ENCODE results near the gene CYSTM1.
"Not testable (repeated sequence)": the region's sequence is repeated elsewhere in the genome, so short reads cannot be mapped to it uniquely, and the experiment has no call there.

The CYSTM1 gene

DNA sequence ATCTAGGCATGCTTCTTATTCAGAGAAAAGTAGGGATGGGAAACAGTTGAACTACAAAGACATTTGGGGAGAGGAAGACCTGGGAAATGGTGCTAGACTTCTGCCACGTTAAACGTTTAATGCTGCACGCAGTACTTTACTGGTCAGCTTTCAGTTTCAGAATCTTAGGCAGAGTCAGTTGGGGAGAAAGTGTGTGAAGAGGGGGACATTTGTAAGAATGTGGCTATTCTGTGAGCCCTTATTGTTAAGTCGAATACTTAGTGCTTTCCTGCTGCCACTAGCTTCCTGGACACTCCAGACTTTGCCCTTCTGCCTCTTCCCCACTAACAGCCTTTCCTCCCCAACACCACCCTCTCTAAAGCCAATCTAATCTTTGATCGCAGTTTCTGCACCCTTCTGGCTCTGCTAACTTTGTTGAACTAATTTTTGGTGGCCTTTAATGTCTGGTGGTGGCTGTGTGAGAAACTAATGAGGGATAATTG, 6.1 kb downstream of the CYSTM1 start:
- no peak for DNase-seq

GRCh38 chr5:140181525-140181924, 6.5 kb downstream of the CYSTM1 start:
- no peak for DNase-seq

GRCh38 chr5:140182075-140182711, 7.2 kb downstream of the CYSTM1 start:
- no peak for DNase-seq

DNA sequence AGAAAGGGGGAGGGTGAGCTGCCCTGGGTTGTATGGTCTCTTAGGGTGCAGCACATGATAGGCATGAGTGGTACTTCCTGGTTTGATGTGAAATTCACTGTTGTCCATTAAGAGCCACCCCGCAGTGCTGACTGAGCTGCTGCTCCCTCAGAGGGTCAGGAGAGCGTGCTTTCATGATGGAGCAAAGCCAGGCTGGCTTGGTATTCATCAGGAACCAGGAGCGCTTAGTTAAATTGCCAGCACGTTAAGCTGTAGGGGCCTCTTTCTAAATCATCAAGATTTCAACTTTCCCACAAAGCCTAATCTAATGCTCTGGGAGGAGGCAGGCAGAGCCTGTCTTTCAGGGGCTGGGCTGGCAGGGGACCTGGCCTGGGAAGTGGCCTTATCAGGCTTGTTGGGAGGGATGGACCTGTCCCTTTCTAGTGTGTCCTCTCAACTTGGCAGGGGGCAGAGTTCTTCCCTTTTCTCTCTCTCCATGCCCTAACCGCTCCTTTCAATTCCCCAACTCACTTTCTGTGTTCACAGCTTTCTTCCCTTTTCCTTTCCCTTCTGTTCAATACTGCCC, 7.9 kb downstream of the CYSTM1 start:
- no peak for DNase-seq

GRCh38 chr5:140185409-140185808, 10.4 kb downstream of the CYSTM1 start:
- DNase-seq, result no peak

DNA sequence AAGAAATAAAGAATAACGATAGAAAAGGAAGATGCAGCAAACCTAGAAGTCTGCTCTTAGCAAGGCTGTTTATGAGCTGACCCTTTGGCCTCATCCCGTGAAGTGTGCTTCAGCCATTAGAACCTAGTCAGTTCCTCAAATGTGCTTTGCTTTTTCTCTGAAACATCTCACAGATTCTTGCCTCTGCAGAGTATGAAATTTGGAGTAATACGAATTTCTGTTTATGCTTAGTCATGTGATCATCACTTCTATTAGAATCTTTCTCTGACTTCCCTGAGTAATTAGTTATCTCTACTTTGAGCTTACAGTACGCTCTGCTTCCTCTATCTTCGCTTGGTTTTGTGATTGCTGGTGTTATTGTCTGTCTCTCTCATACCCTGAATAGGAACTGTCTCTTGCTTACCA, 11.3 kb downstream of the CYSTM1 start:
- DNase-seq, result no peak

DNA sequence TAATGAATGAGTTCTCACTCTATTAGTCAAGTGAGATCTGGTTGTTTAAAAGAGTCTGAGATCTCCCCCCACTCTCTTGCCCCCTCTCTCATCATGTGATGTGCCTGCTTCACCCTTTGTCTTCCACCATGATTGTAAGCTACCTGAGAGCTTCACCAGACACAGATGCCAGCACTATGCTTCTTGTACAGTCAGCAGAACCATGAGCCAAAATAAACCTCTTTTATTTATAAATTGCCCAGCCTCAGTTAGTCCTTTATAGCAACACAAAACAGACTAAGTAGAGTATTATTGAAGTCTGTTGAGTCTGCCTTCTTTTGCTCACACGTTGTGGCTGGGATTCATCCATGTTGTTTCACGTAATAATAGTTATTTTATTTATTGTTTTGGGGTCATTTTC, 14.3 kb downstream of the CYSTM1 start:
- no peak for DNase-seq

GRCh38 chr5:140189977-140190871, 15.2 kb downstream of the CYSTM1 start:
- no peak for DNase-seq

DNA sequence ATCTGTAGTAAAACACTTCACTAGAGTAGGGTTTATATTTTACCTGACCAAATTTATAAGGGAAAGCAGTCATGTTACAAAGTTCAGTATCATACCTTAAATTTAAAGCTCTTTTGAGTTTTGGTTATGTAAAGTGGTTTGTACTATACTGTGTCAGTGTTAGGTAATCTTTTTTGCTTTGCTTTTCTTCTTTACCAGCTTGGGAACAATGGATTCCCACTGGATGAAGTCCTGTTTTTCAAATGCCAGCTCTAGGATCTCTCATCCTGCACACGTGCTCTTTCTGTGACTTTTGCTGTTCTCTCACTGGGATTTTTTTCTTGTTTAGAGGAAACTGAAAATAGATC, 15.9 kb downstream of the CYSTM1 start:
- no peak for DNase-seq

- no peak for DNase-seq
Observed at GRCh38 chr5:140192715-140193430, 17.9 kb downstream of the CYSTM1 start.

DNA sequence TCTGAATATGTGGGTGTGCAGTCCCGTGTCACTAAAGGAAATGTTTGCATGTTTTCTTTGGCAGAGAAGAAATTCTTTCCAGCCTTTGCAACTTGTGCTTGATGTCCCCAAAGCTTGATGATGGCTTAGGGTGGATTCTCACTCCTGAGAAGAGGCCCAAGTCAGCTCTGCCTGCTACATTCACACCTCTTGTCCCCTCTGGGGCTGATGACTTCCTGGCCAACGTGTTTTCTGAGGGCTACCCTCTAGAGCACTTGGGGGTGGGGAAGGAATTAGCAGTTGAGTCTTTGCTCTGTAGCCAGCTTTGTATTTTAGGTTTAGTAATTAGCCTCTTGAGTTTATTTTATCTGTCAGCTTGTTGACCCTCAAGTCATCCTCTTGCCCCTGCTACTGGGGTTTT, 19.7 kb downstream of the CYSTM1 start:
- DNase-seq, result no peak

DNA sequence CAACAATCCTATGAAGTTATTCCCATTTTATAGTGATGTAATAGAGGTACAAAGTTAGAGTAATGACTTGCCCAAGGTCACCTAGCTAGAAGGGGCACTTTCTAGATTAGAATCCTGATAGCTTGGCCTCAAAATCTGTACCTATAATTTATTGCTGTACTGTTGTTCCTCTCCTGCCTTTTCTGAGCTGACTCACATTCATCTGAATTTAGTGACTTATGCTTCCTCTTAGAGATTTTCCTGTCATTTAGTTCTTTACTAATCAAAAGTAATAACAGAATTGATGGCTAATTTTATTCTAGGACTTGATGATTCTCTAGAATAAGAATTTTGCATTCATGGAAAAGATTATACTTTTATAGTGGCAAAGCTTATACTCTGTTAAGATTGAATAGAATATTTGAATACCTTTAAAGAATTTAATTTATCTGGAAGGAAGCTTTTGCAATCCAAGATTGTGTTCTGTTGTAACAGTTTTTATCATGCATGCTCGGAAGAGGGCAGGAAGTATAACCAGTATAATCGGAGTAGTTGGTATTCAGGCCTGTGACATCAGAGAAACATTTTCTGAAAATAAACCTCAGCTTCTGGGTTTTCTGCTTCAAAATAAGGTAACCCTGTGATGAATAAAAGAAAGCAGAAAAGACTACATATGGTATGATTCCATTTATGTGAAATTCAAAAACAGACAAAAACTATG, 21.3 kb downstream of the CYSTM1 start:
- DNase-seq, result no peak

GRCh38 chr5:140197023-140197422, 22.0 kb downstream of the CYSTM1 start:
- no peak for DNase-seq

DNA sequence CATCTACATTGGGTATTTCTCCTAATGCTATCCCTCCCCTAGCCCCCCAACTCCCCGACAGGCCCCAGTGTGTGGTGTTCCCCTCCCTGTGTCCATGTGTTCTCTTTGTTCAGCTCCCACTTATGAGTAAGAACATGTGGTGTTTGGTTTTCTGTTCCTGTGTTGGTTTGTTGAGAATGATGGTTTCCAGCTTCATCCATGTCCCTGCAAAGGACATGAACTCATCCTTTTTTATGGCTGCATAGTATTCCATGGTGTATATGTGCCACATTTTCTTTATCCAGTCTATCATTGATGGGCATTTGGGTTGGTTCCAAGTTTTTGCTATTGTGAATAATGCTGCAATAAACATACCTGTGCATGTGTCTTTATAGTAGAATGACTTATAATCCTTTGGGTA, 23.9 kb downstream of the CYSTM1 start:
- not testable (repeated sequence) for DNase-seq

GRCh38 chr5:140202078-140202477, 27.1 kb downstream of the CYSTM1 start:
- DNase-seq, result no peak

DNA sequence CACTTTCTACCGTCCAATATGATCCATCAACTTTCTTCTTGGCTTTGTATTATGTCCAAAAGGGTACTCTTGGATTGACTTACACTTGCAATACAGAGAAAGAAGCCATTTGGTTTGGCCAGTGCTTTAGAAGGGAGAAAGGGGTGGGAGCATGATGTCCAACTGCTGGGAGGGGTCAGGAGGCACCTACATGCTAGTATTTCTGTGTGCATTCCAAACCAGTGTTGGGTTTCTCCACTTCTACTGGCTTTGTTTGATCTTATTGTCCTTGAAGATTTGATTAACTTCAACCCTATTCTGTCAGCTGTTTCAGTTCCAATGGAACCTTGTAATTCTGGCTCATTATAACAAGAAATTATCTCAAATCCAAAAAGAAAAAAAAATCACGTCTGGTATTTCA, 27.6 kb downstream of the CYSTM1 start:
- DNase-seq, result no peak

GRCh38 chr5:140205216-140205615, 30.2 kb downstream of the CYSTM1 start:
- no peak for DNase-seq

- no peak for DNase-seq
Observed at GRCh38 chr5:140205952-140206351, 31.0 kb downstream of the CYSTM1 start.

GRCh38 chr5:140207250-140207964, 32.4 kb downstream of the CYSTM1 start:
- no peak for DNase-seq

- no peak for DNase-seq
Observed at GRCh38 chr5:140208065-140208464, 33.1 kb downstream of the CYSTM1 start.

GRCh38 chr5:140213370-140213983, 38.5 kb downstream of the CYSTM1 start:
- DNase-seq, result no peak

GRCh38 chr5:140214831-140215230, 39.8 kb downstream of the CYSTM1 start:
- DNase-seq, result no peak

All from NCI-H2081 treated with DMSO at 0.1 percent for 48 hours (cell line).